ENCODE measurements around the gene INO80. TPM values are rescaled to one million over a fixed set of nuclear protein-coding genes. Genes with fewer than 3 reads are reported as not detected.
A peak's percentile ranks its signal among the peaks of the same experiment; 100 is the strongest.
"Not testable (repeated sequence)": the region's sequence is repeated elsewhere in the genome, so short reads cannot be mapped to it uniquely, and the experiment has no call there.

INO80 gene
- polyA plus RNA-seq, 2 donors = 4.6 to 11.0 TPM

DNA sequence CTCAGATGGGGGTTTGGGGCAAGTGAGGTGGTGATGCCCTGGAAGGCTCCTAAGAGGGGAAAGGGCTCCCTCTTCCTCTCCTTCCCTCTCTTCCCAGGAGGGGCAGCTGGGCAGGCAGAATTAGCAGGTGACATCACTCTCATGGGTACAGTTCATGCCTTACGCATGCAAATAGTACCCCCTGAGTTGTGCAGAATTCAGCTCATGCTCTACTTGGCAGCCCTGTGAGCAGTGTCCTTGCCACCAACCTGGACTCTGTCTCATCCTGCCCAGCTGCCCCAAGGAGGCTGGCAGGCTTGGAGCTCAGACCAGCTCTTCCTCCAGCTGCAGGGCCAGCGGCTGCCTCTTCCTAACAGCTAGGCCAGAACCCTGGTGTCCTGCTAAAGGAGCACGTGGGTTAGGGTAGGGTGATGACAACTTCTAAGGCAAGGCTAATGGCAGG is 159.5 kb downstream of the INO80 start:
- Histone ChIP-seq H3K9me3 (ENCODE audit: control insufficient read depth in 2 of 2, insufficient read depth in 1 of 2, low read depth in 1 of 2, low read length in 1 of 2) (no peaks in the 10 kb centered on the region), H3K27ac (ENCODE audit: low read depth in 2 of 2, low read length in 1 of 2) (no peak overlapping the region)
- 90 to 94% methylated on average over 3 of the region's 3 CpGs for WGBS, 2 donors

DNA sequence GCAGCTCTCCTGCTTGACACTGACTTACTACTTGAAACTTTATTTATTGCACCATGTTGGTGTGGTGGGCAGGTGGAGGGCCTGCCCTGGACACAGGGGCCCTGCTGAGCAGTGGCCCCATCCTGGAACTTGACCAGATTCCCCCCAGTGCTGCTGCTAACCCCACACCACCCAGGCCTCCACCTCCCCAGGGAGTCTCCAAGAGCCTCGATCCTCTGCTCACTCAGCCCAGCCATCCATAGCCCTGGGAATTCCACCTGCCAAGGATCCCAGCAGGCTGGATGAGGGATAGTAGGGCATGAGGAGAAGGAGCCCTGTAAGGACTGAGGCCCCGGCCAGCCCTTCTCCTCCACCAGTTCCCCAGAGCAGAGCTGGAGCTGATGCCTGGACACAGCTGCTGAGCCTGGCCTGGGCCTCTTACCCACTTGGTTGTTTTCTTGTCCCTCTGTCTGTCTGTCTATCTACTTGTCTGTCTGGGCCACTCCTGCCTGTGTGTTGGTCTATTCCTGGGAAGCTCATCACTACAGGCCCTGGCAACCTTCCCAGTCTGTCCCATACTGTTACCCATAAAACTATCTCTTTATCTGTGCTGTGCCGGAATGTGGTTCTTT is 160.0 kb downstream of the INO80 start:
- Histone ChIP-seq H3K4me1 (ENCODE audit: control insufficient read depth in 2 of 2, insufficient read depth in 2 of 2, low read length in 1 of 2) (peaks cover 0 to 9% of the 10 kb centered on the region in 2 donors), H3K36me3 (ENCODE audit: control insufficient read depth in 2 of 2, insufficient read depth in 2 of 2, low read length in 1 of 2) (no peaks in the 10 kb centered on the region), H3K9me3 (ENCODE audit: control insufficient read depth in 2 of 2, insufficient read depth in 1 of 2, low read depth in 1 of 2, low read length in 1 of 2) (no peaks in the 10 kb centered on the region), H3K4me3 (ENCODE audit: low read depth in 1 of 2, low read length in 2 of 2) (peak overlapping the region; percentile 2 to 3), H3K27me3 (ENCODE audit: control insufficient read depth in 1 of 2, insufficient read depth in 2 of 2, low read length in 2 of 2) (no peaks in the 10 kb centered on the region), H3K27ac (ENCODE audit: low read depth in 2 of 2, low read length in 1 of 2) (no peak overlapping the region)
- 75 to 92% methylated on average over 3 of the region's 3 CpGs for WGBS, 2 donors

More for the DNA sequence above, 159.5 kb downstream of the INO80 start:
- Histone ChIP-seq H3K27me3 (ENCODE audit: control insufficient read depth in 1 of 2, insufficient read depth in 2 of 2, low read length in 2 of 2) (no peaks in the 10 kb centered on the region), H3K4me1 (ENCODE audit: control insufficient read depth in 2 of 2, insufficient read depth in 2 of 2, low read length in 1 of 2) (peaks cover 0 to 9% of the 10 kb centered on the region in 2 donors), H3K4me3 (ENCODE audit: low read depth in 1 of 2, low read length in 2 of 2) (peak overlapping the region in 1 of 2 donors; percentile 1), H3K36me3 (ENCODE audit: control insufficient read depth in 2 of 2, insufficient read depth in 2 of 2, low read length in 1 of 2) (no peaks in the 10 kb centered on the region)

DNA sequence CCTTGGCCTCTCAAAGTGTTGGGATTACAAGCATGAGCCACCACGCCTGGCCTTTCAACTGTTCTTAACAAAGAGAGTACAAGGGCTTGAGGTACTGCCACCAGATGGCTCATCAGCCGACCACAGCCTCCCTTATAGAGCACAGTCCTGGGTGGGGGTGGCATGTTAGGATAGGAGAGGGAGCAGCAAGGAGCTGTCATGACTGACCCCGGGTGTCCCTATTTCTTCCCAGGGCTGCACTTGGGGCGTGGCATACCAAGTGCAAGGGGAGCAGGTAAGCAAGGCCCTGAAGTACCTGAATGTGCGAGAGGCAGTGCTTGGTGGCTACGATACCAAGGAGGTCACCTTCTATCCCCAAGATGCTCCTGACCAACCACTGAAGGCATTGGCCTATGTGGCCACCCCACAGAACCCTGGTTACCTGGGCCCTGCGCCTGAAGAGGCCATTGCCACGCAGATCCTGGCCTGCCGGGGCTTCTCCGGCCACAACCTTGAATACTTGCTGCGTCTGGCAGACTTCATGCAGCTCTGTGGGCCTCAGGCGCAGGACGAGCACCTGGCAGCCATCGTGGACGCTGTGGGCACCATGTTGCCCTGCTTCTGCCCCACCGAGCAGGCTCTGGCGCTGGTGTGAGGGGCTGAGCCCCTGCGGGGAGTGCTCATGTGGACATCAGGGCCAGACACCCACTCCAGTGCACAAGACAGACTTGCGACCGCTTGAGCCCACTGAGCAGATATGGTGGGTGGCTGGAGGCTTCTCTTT is 160.8 kb downstream of the INO80 start:
- H3K9me3 ChIP-seq (ENCODE audit: control insufficient read depth in 2 of 2, insufficient read depth in 1 of 2, low read depth in 1 of 2, low read length in 1 of 2) = no peaks in the 10 kb centered on the region
- no peaks in the 10 kb centered on the region for H3K27me3 ChIP-seq (ENCODE audit: control insufficient read depth in 1 of 2, insufficient read depth in 2 of 2, low read length in 2 of 2)
- WGBS, 2 donors = 89 to 90% methylated on average over 20 of the region's 20 CpGs
- peak overlapping the region; percentile 3 to 12 for H3K4me3 ChIP-seq (ENCODE audit: low read depth in 1 of 2, low read length in 2 of 2)
- no peaks in the 10 kb centered on the region for H3K36me3 ChIP-seq (ENCODE audit: control insufficient read depth in 2 of 2, insufficient read depth in 2 of 2, low read length in 1 of 2)
- H3K4me1 ChIP-seq (ENCODE audit: control insufficient read depth in 2 of 2, insufficient read depth in 2 of 2, low read length in 1 of 2) = peaks cover 0 to 9% of the 10 kb centered on the region in 2 donors
- H3K27ac ChIP-seq (ENCODE audit: low read depth in 2 of 2, low read length in 1 of 2) = no peak overlapping the region

DNA sequence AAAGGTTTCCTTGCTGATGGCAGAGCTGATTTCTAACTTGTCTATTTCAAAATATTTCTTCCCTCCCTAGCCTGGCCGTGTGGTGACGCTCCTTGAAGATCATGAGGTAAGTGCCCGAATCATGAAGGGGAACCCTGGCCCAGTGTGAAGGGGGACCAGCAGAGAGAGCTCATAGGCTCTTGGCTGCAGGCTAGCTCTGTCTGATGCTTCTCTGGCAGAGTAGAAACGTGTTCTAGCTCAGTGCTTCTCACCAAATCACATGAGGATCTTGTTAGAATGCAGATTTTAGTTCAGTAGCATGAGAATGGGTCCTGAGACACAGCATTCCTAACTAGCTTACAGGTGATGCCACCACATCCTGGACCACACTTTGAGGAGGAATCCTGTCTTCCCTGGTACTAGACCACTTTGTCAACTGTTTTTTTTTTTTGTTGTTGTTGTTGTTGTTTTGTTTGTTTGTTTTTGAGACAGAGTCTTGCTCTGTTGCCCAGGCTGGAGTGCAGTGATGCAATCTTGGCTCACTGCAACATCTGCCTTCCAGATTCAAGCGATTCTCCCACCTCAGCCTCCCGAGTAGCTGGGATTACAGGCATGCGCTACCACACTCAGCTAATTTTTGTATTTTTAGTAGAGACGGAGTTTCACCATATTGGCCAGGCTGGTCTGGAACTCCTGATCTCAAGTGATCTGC is 161.8 kb downstream of the INO80 start:
- H3K9me3 ChIP-seq (ENCODE audit: control insufficient read depth in 2 of 2, insufficient read depth in 1 of 2, low read depth in 1 of 2, low read length in 1 of 2); H3K27ac ChIP-seq (ENCODE audit: low read depth in 2 of 2, low read length in 1 of 2); H3K4me1 ChIP-seq (ENCODE audit: control insufficient read depth in 2 of 2, insufficient read depth in 2 of 2, low read length in 1 of 2); H3K36me3 ChIP-seq (ENCODE audit: control insufficient read depth in 2 of 2, insufficient read depth in 2 of 2, low read length in 1 of 2); H3K27me3 ChIP-seq (ENCODE audit: control insufficient read depth in 1 of 2, insufficient read depth in 2 of 2, low read length in 2 of 2): not testable (repeated sequence)
- WGBS, 2 donors = 68 to 73% methylated on average over 8 of the region's 8 CpGs
- H3K4me3 ChIP-seq (ENCODE audit: low read depth in 1 of 2, low read length in 2 of 2) = peak overlapping the region; percentile 70 to 72

DNA sequence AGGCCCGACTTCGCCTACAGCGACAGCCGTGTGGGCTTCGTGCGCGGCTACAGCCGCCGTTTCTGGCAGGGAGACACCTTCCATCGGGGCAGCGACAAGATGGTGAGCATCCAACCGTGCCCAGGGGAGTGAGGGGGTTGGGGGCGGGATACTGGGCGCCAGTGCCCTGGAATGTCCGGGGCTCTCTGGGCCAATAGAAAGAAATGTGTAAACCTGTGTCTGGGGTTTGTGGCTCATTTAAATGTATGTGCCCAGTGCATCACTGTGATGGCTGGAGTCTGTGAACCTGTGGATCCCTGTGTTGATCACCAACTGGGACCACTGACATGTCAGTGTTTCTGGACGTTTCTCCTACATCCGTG is 162.4 kb downstream of the INO80 start:
- 4 to 9% methylated on average over 17 of the region's 17 CpGs for WGBS, 2 donors
- peak overlapping the region; percentile 70 to 72 for H3K4me3 ChIP-seq (ENCODE audit: low read depth in 1 of 2, low read length in 2 of 2)
- no peaks in the 10 kb centered on the region for H3K9me3 ChIP-seq (ENCODE audit: control insufficient read depth in 2 of 2, insufficient read depth in 1 of 2, low read depth in 1 of 2, low read length in 1 of 2)
- H3K4me1 ChIP-seq (ENCODE audit: control insufficient read depth in 2 of 2, insufficient read depth in 2 of 2, low read length in 1 of 2) = peaks cover 0 to 10% of the 10 kb centered on the region in 2 donors
- H3K36me3 ChIP-seq (ENCODE audit: control insufficient read depth in 2 of 2, insufficient read depth in 2 of 2, low read length in 1 of 2) = no peaks in the 10 kb centered on the region
- no peaks in the 10 kb centered on the region for H3K27me3 ChIP-seq (ENCODE audit: control insufficient read depth in 1 of 2, insufficient read depth in 2 of 2, low read length in 2 of 2)
- H3K27ac ChIP-seq (ENCODE audit: low read depth in 2 of 2, low read length in 1 of 2) = peak overlapping the region in 1 of 2 donors; percentile 16

DNA sequence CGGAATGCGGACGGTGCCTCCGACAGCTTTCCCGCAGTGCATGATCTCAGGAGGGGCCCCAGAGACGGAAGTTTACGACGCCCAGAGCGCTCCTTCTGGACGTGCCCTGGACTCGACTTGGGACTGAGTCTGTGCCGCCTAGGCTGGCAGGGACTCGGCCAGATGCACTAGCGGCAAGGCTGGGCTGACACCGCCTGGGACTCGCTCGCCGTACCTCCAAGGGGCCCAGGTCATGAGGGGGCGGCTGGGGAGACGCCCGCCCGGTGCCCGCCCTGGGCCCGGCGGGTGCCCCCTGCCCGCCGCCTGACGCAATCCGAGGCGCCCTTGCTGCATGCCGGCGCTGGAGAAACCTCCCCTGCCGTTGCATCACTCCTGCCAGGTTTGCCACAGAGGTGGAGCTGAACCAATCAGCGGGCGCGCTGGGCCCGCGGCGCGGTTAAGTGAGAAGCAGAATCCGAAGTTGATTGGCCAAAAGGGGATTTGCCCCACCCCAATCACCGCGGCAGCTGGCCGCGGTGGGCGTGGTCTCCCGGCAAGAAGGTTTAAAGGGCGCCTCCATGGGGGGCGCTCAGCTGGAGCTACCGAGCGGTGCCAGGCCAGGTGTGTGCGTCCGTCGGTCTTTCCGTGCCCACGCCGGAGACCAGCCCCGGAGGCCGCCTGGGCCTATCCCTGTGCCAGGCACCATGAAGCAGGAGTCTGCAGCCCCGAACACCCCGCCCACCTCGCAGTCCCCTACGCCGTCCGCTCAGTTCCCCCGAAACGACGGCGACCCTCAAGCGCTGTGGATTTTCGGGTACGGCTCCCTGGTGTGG is 163.0 kb downstream of the INO80 start, which contains the start of gene CHAC1:
Gene CHAC1, plus strand, starts transcription at position 571 of the 812 bp plus-strand sequence. Its CDS starts 113 bp downstream, at position 684.
- Histone ChIP-seq H3K9me3 (ENCODE audit: control insufficient read depth in 2 of 2, insufficient read depth in 1 of 2, low read depth in 1 of 2, low read length in 1 of 2) (no peaks in the 10 kb centered on the region), H3K4me1 (ENCODE audit: control insufficient read depth in 2 of 2, insufficient read depth in 2 of 2, low read length in 1 of 2) (peaks cover 0 to 10% of the 10 kb centered on the region in 2 donors), H3K27ac (ENCODE audit: low read depth in 2 of 2, low read length in 1 of 2) (peak within 1 kb of the TSS; percentile 46 to 85), H3K27me3 (ENCODE audit: control insufficient read depth in 1 of 2, insufficient read depth in 2 of 2, low read length in 2 of 2) (no peaks in the 10 kb centered on the region), H3K4me3 (ENCODE audit: low read depth in 1 of 2, low read length in 2 of 2) (peak within 1 kb of the TSS; percentile 70 to 72), H3K36me3 (ENCODE audit: control insufficient read depth in 2 of 2, insufficient read depth in 2 of 2, low read length in 1 of 2) (no peaks in the 10 kb centered on the region)
- WGBS, 2 donors = 1% methylated on average over 59 to 72 of the region's 72 CpGs

DNA sequence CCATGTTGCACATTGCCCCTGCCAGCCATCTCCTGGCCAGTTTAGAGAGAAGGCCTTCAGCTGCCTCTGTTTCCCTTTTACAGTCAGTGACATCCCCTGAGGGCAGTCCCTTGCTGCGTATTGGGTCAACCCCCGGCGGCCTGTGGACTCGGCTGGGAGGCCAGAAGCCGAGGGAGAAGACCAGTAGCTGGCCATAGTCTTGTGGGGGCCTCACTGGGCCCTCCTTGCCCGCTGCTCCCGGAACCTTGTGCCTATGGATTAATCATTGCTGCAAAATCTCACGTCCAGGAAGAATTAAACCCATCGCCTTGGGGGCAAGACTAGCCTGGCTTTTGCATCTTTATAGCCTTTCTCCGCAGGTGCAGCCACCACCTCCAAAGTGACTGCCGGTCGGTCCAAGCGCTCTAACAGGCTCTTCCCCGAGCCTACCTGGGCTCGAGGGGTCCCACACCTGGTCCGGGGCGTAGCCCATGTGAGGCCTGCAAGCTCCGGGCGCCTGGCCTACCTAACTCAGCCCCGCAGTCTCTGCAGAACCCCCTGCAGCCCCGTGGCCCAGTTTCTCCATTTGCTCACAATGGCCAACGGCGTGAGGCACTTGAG is 163.7 kb downstream of the INO80 start:
- H3K4me1 ChIP-seq (ENCODE audit: control insufficient read depth in 2 of 2, insufficient read depth in 2 of 2, low read length in 1 of 2) = peaks cover 1 to 6% of the 10 kb centered on the region in 2 donors

DNA sequence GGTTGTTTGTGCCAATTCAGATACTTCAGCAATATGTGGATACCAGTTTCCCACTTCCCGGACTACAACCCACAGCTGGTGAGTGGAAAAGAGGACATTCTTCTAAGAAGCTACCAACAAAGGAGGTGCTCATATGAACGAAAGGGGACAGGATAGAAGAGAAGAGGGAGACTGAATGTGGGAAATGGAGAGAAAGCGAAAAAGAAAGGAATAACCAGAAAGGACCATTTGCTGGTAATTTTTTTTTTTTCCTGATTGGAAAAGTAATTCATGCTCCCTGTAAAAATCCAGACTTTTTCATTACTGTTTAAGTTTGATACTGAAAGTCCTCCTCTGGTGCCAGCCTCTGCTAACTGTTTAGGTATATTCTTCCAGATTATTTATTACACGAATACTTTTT is 164.3 kb downstream of the INO80 start:
- 86 to 91% methylated on average over 4 of the region's 4 CpGs for WGBS, 2 donors
- Histone ChIP-seq H3K27ac (ENCODE audit: low read depth in 2 of 2, low read length in 1 of 2) (no peak overlapping the region), H3K4me3 (ENCODE audit: low read depth in 1 of 2, low read length in 2 of 2) (no peak overlapping the region), H3K9me3 (ENCODE audit: control insufficient read depth in 2 of 2, insufficient read depth in 1 of 2, low read depth in 1 of 2, low read length in 1 of 2) (no peaks in the 10 kb centered on the region), H3K36me3 (ENCODE audit: control insufficient read depth in 2 of 2, insufficient read depth in 2 of 2, low read length in 1 of 2) (no peaks in the 10 kb centered on the region), H3K4me1 (ENCODE audit: control insufficient read depth in 2 of 2, insufficient read depth in 2 of 2, low read length in 1 of 2) (peaks cover 2 to 6% of the 10 kb centered on the region in 2 donors), H3K27me3 (ENCODE audit: control insufficient read depth in 1 of 2, insufficient read depth in 2 of 2, low read length in 2 of 2) (no peaks in the 10 kb centered on the region)

More for the DNA sequence above, 163.7 kb downstream of the INO80 start:
- H3K9me3 ChIP-seq (ENCODE audit: control insufficient read depth in 2 of 2, insufficient read depth in 1 of 2, low read depth in 1 of 2, low read length in 1 of 2) = no peaks in the 10 kb centered on the region
- WGBS, 2 donors = 49 to 50% methylated on average over 23 of the region's 23 CpGs
- H3K36me3 ChIP-seq (ENCODE audit: control insufficient read depth in 2 of 2, insufficient read depth in 2 of 2, low read length in 1 of 2) = no peaks in the 10 kb centered on the region
- H3K4me3 ChIP-seq (ENCODE audit: low read depth in 1 of 2, low read length in 2 of 2) = peak overlapping the region; percentile 70 to 72
- no peaks in the 10 kb centered on the region for H3K27me3 ChIP-seq (ENCODE audit: control insufficient read depth in 1 of 2, insufficient read depth in 2 of 2, low read length in 2 of 2)
- peak overlapping the region; percentile 46 to 85 for H3K27ac ChIP-seq (ENCODE audit: low read depth in 2 of 2, low read length in 1 of 2)

Data from esophagus (tissue), 2 donors.